Testis (tissue), 2 donors: ENCODE measurements around the gene APC2.

Experiments used
- POLR2A ChIP-seq: fragments of 450-650 bp; IDR thresholded peaks from one replicate; pipeline ENCODE4 v1.6.1; 2017; ENCODE audit warnings: antibody characterized with exemption, mild to moderate bottlenecking, moderate library complexity
- TF ChIP-seq, protein P1 (sequence below), 3 experiments: fragments of 450-650 bp in 2 of 3; fragments of 200-600 bp in 1 of 3; sonication (generic) in 1 of 3; IDR thresholded peaks; one replicate each; pipeline ENCODE4 v1.5.1; 2016 to 2019; ENCODE audit warnings: antibody characterized with exemption in 3 of 3, mild to moderate bottlenecking in 2 of 3, moderate library complexity in 1 of 3

DNA sequence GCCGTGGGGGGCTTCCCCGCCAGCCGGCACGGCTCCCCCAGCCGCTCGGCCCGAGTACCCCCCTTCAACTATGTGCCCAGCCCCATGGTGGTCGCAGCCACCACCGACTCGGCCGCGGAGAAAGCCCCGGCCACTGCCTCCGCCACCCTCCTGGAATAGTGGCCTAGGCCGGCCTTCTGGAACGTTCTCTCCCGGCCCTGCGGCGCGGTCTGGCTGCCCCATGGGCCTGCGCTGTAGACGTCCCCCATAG is 20.1 kb downstream of the APC2 start:
- no peak for TF ChIP-seq POLR2A
- TF ChIP-seq, protein P1, sequence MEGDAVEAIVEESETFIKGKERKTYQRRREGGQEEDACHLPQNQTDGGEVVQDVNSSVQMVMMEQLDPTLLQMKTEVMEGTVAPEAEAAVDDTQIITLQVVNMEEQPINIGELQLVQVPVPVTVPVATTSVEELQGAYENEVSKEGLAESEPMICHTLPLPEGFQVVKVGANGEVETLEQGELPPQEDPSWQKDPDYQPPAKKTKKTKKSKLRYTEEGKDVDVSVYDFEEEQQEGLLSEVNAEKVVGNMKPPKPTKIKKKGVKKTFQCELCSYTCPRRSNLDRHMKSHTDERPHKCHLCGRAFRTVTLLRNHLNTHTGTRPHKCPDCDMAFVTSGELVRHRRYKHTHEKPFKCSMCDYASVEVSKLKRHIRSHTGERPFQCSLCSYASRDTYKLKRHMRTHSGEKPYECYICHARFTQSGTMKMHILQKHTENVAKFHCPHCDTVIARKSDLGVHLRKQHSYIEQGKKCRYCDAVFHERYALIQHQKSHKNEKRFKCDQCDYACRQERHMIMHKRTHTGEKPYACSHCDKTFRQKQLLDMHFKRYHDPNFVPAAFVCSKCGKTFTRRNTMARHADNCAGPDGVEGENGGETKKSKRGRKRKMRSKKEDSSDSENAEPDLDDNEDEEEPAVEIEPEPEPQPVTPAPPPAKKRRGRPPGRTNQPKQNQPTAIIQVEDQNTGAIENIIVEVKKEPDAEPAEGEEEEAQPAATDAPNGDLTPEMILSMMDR (IDR thresholded peaks at IDR 0.05), result no peak
